HG02642 (cell line): ENCODE results near the gene ABCC12.

Source experiments
- ATAC-seq: cut with Tn5 transposase; IDR thresholded peaks from one replicate; pipeline ENCODE4 v1.9.1; 2021; ENCODE audit warnings: mild to moderate bottlenecking; ENCODE audit not compliant: unreplicated experiment, poor library complexity

ABCC12 gene

GRCh38 chr16:48110982-48111381 is 44.8 kb downstream of the ABCC12 start:
- ATAC-seq, result no peak

- ATAC-seq, result no peak
Observed at GRCh38 chr16:48110000-48110399, 45.8 kb downstream of the ABCC12 start.

- no peak for ATAC-seq
Observed at GRCh38 chr16:48109475-48109874, 46.3 kb downstream of the ABCC12 start.

- no peak for ATAC-seq
Observed at GRCh38 chr16:48106446-48106845, 49.3 kb downstream of the ABCC12 start.
